ENCODE data around the gene GPR132. TPM values are rescaled to one million over a fixed set of nuclear protein-coding genes. Genes with fewer than 3 reads are reported as not detected.
"Not testable (repeated sequence)": the region's sequence is repeated elsewhere in the genome, so short reads cannot be mapped to it uniquely, and the experiment has no call there.

Gene GPR132
- total RNA-seq, 2 experiments from 2014 or later: 47.4 to 49.4 TPM

DNA sequence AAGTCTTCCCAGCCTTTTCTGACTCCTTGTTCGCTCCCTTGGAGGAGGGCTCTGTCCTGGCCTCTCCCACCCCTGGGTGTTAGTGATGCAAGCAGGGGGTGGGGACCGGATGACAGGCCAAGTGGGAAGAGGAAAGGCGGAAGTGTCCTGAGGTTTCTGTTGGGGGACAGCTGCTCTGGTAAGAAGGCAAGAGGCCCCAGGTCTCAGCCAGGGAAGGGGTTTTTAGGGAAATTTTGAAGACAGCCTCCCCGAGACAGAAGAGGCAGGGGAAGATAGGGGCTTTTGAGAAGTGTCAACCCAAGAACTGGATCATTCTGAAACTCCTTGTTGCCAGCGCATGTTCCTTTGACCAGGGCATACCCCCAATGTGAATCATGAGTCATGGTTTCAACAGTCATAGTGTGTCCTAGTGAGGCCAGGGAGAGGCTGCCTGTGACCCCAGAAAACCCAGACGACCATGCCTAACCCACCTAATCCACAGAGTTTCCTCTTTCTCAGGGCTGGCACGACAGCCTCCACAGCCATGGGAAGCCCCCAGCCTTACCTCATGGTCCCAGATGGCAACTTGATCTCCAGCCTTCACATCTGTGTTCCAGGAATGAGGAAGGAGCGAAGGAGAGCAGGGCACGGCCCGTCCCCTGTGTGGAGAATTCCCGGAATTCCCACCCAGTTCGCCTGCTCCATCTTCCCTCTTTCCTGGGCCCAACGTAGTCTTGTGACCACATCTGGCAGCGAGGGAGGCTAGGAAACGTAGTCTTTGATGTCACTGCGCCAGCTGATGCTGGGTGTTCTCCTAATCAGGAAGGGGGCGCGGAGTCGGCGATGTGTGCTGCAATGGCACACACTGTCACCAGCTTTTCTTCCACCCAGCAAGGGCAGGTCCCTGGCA is 4.9 kb upstream of the GPR132 start:
- no peaks in the 10 kb centered on the region for H3K9me3 Mint-ChIP-seq (ENCODE audit: low read depth)
- no peaks in the 10 kb centered on the region for H3K36me3 Mint-ChIP-seq
- H3K27ac Mint-ChIP-seq: peak overlapping the region; percentile 82
- DNase-seq (peak; percentile 86), ATAC-seq (peak; percentile 46)
- H3K4me3 Mint-ChIP-seq: peak overlapping the region; percentile 26
- H3K27me3 Mint-ChIP-seq: peaks cover 3% of the 10 kb centered on the region
- CTCF ChIA-PET: interaction anchor here (3.1 to 8.3 kb wide), 2 partner anchors 18 to 24 kb away, joined by 15 to 103 read pairs; no protein-coding TSS in a partner anchor
- H3K4me1 Mint-ChIP-seq: peaks cover 56% of the 10 kb centered on the region

DNA sequence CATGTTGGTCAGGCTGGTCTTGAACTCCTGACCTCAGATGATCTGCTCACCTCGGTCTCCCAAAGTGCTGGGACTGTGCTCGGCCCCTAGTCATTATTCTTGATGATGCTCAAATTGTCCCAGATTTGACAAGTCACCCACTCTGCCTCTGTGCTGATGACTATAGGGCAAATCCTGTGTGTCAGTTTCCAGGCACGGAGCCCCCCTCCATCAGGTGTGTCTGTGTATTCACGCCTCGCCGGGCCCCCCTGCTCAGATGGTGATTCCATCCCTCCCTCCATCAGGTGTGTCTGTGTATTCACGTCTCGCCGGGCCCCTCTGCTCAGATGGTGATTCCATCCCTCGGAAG is 4.3 kb upstream of the GPR132 start:
- peaks cover 3% of the 10 kb centered on the region for H3K27me3 Mint-ChIP-seq
- no peaks in the 10 kb centered on the region for H3K9me3 Mint-ChIP-seq (ENCODE audit: low read depth)
- peaks cover 58% of the 10 kb centered on the region for H3K4me1 Mint-ChIP-seq
- H3K36me3 Mint-ChIP-seq: peaks cover 3% of the 10 kb centered on the region
- DNase-seq (no peak), ATAC-seq (no peak)
- CTCF ChIA-PET: no interaction called here
- H3K27ac Mint-ChIP-seq: peak overlapping the region; percentile 82
- H3K4me3 Mint-ChIP-seq: peak overlapping the region; percentile 26

DNA sequence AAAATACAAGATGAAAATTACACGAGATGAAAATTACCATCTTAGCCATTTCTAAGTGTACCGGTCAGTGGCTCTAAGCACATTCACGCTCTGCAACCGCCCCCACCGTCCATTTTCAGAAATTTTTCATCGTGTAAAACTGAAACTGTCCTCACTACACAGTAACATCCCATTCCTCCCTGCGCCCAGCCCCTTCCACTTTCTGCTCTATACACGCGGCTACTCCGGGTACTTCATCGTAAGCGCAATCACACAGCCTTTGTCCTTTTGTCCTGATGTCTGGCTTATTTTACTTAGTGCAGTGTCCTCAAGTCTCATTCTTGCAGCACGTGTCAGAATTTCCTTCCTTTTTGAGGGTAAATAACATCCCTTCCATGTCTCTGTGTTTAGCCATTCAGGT is 3.6 kb upstream of the GPR132 start:
- CTCF ChIA-PET: no interaction called here
- no peak for ATAC-seq
- Mint-ChIP-seq H3K36me3 (peaks cover 6% of the 10 kb centered on the region), H3K27ac (peak overlapping the region; percentile 13), H3K4me1 (peaks cover 61% of the 10 kb centered on the region), H3K9me3 (ENCODE audit: low read depth) (no peaks in the 10 kb centered on the region), H3K4me3 (no peak overlapping the region), H3K27me3 (peaks cover 3% of the 10 kb centered on the region)
- DNase-seq: no peak

DNA sequence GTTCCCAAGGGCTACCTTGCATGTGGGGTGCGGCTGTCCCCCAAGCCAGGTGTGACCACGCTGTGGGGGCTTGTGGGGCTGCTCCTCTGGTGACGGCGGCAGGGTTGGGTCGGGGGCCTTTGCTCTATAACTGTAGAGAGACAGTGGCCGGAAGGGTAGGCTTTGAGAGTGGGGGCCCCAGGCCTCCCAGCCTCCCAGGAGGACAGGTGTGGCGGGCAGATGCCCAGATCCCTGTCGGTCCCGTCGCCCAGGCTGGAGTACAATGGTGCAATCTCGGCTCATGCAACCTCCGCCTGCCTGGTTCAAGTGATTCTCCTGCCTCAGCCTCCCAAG is 2.7 kb upstream of the GPR132 start:
- DNase-seq: no peak
- peaks cover 3% of the 10 kb centered on the region for H3K27me3 Mint-ChIP-seq
- no peaks in the 10 kb centered on the region for H3K9me3 Mint-ChIP-seq (ENCODE audit: low read depth)
- CTCF ChIA-PET: interaction anchor here (1.0 to 12.3 kb wide), 5 partner anchors 8 to 22 kb away, joined by 3 to 192 read pairs (median 4); no protein-coding TSS in a partner anchor
- H3K4me3 Mint-ChIP-seq: no peak overlapping the region
- no peak for ATAC-seq
- peaks cover 64% of the 10 kb centered on the region for H3K4me1 Mint-ChIP-seq
- H3K27ac Mint-ChIP-seq: no peak overlapping the region
- H3K36me3 Mint-ChIP-seq: peaks cover 6% of the 10 kb centered on the region

DNA sequence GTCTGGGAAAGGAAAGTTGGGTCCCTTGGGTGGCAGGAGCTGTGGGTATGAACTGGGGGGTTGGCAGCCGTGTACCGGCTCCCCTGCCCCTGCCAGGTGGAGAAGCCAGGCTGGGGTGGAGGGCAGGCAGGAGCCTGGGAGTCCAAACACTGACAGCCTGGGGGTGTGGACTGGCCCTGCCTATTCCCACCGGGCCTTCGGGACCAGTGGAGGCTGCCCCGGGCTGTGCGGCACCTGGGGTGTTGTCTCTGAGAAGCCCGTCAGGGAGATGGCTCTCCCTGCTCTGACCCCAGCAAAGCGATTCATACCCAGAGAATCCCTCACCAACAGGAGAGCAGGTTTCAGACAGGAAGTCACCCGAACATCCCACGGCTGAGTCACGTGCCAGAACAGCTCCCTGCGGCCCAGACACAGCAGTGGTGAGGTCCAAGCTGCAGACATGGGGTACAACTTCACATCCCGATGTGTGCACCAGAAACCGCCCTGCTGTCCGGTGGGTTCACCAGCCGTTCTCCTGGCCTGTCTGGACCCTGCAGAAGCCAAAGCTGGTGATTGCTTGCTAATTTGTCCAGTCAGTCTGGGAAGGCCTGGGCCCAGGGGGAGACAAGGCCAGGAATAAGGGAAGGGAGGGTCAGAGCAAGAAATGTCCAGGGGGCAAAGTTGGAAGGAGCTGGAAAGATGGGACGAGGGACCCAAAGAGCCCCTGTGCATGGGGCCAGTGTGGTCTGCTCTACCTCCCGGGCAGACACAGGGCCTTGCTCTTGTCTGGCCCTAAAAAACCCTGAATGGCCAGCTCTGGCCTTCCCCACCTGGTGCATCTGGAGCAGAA is 2.1 kb upstream of the GPR132 start:
- ATAC-seq (peak; percentile 10), DNase-seq (peak; percentile 83)
- H3K36me3 Mint-ChIP-seq: peaks cover 8% of the 10 kb centered on the region
- H3K9me3 Mint-ChIP-seq (ENCODE audit: low read depth): no peaks in the 10 kb centered on the region
- peaks cover 3% of the 10 kb centered on the region for H3K27me3 Mint-ChIP-seq
- H3K4me3 Mint-ChIP-seq: no peak overlapping the region
- CTCF ChIA-PET: interaction anchor here (0.8 to 12.3 kb wide), 6 partner anchors 8 to 285 kb away, joined by 3 to 192 read pairs (median 4); no protein-coding TSS in a partner anchor
- H3K4me1 Mint-ChIP-seq: peaks cover 66% of the 10 kb centered on the region
- peak overlapping the region; percentile 80 for H3K27ac Mint-ChIP-seq

DNA sequence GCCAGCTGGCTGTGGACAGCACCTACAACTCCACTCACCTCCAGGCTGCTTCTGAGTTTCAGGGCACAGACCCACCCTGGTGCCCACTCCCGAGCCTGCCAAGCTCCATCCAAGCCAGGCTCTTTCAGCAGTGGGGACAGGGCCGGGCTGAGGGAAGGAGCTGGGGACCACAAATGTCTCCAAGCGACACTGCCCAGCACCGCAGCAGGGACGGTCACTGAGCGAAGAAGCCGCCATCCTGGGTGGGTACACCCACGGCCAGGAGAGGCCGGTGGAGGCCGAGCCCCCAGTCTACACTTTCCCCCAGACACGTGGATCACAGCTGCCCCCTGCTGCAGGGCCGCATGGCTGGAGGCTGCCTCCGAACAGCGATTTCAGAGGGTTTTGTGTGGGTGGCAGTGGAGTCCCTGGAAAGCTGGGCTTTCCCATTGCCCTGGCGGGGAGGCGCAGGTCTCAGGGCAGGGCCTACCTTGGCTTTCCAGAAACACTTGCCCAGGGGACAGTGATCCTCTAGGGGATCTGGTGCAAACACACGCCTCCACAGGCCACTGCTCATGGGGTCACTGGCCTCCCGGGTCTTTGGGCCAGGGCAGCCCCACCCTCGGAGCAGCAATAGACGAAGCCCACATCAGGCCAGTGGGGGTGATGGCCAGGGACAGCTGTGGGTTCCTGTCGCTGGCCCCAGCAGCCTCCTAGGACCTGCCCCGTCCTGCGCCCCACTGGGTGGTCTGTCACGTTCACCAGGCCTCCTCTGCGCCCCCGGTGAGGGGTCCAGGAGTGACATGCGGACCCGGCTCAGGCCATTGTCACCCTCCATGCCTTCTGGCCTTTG is 1.2 kb upstream of the GPR132 start:
- Mint-ChIP-seq H3K27me3 (peaks cover under 1% of the 10 kb centered on the region), H3K4me3 (peak overlapping the region; percentile 95), H3K9me3 (ENCODE audit: low read depth) (no peaks in the 10 kb centered on the region), H3K4me1 (peaks cover 68% of the 10 kb centered on the region), H3K27ac (peak overlapping the region; percentile 97), H3K36me3 (peaks cover 13% of the 10 kb centered on the region)
- ATAC-seq (no peak), DNase-seq (no peak)
- CTCF ChIA-PET: interaction anchor here (0.8 to 12.3 kb wide), 9 partner anchors 9 to 415 kb away, joined by 3 to 192 read pairs (median 4); no protein-coding TSS in a partner anchor

DNA sequence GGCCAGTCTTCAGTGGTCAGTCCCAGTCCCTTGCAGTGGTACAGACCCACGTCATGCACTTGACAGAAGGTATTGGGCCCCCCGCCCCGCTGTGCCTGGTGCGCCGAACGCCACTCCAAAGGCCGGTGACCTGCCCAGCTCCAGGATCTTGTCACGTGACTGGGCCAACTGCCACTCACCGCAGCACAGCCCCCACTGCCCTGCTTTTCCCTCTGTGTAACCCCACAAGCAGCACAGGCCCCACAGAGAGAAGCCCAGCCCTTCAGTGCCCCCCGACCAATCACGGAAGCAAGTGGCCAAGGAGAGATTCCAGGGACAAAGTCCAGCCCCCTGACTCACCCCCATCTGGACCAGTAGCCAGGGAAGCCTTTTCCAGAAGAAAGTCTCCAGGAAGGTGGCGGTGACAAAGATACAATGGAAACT is 498 bp downstream of the GPR132 start:
- peak; percentile 87 for DNase-seq
- Mint-ChIP-seq H3K4me3 (peak overlapping the region; percentile 95), H3K36me3 (peaks cover 14% of the 10 kb centered on the region), H3K27ac (peak overlapping the region; percentile 97), H3K27me3 (no peaks in the 10 kb centered on the region), H3K4me1 (peaks cover 65% of the 10 kb centered on the region), H3K9me3 (ENCODE audit: low read depth) (no peaks in the 10 kb centered on the region)
- peak; percentile 10 for ATAC-seq
- CTCF ChIA-PET: interaction anchor here (1.0 to 12.3 kb wide), 7 partner anchors 11 to 287 kb away, joined by 4 to 192 read pairs (median 12); no protein-coding TSS in a partner anchor

DNA sequence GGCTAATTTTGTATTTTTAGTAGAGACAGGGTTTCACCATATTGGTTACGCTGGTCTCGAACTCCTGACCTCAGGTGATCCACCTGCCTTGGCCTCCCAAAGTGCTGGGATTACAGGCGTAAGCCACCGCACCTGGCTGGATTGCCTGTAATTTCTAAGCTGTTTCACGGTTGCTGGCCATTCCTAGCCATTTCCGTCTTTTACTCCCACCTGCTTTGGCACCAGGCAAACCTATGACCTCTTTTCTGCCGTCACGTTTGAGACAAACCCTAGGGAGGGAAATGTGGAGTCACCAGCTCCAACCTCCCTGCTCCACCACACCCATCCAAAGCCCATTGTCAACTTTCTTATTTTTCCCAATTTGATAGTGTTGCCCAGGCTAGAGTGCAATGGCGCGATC is 1.2 kb downstream of the GPR132 start:
- no peaks in the 10 kb centered on the region for H3K27me3 Mint-ChIP-seq

DNA sequence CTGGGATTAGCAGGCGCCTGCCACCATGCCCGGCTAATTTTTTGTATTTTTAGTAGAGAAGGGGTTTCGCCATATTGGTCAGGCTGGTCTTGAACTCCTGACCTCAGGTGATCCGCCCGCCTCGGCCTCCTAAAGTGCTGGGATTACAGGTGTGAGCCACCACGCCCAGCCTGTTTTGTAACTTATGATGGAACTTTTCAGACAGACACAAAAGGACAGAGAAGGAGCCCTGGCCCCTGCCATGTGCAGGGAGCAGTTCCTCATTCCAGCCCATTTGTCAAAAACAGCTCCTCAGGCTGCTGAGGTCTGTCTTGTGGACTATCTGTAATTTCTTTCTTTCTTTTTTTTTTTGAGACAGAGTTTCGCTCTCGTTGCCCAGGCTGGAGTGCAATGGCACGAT is 1.7 kb downstream of the GPR132 start:
- CTCF ChIA-PET: interaction anchor here (1.4 to 12.3 kb wide), 6 partner anchors 10 to 90 kb away, joined by 4 to 192 read pairs (median 9); no protein-coding TSS in a partner anchor
- ATAC-seq; H3K27me3 Mint-ChIP-seq; DNase-seq; H3K9me3 Mint-ChIP-seq (ENCODE audit: low read depth): not testable (repeated sequence)
- Mint-ChIP-seq H3K27ac (peak overlapping the region; percentile 97), H3K36me3 (peaks cover 19% of the 10 kb centered on the region), H3K4me1 (peaks cover 63% of the 10 kb centered on the region), H3K4me3 (peak overlapping the region; percentile 95)

More for the DNA sequence above, 1.2 kb downstream of the GPR132 start:
- Mint-ChIP-seq H3K4me3 (peak overlapping the region; percentile 95), H3K4me1 (peaks cover 66% of the 10 kb centered on the region), H3K36me3 (peaks cover 18% of the 10 kb centered on the region), H3K27ac (peak overlapping the region; percentile 97), H3K9me3 (ENCODE audit: low read depth) (no peaks in the 10 kb centered on the region)
- no peak for ATAC-seq
- CTCF ChIA-PET: interaction anchor here (1.0 to 12.3 kb wide), 6 partner anchors 12 to 288 kb away, joined by 4 to 192 read pairs (median 10); no protein-coding TSS in a partner anchor
- DNase-seq: no peak

DNA sequence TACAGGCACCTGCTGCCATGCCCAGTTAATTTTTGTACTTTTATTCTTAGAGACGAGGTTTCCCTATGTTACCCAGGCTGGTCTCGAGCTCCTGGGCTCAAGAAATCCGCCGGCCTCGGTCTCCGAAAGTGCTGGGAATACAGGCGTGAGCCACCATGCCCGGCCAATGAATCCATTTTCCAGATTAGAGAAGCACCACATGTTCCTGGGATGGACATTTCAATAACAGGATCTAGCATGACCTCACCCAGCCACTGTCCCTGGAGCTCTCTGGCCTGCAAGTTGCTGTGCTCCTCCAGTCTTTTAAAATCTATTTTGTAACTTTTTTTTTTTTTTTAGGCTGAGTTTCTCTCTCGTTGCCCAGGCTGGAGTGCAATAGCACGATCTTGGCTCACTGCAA is 2.2 kb downstream of the GPR132 start:
- DNase-seq: no peak
- no peak for ATAC-seq
- peak overlapping the region; percentile 97 for H3K27ac Mint-ChIP-seq
- peaks cover 67% of the 10 kb centered on the region for H3K4me1 Mint-ChIP-seq
- CTCF ChIA-PET: interaction anchor here (1.4 to 12.3 kb wide), 6 partner anchors 10 to 90 kb away, joined by 4 to 192 read pairs (median 9); no protein-coding TSS in a partner anchor
- H3K4me3 Mint-ChIP-seq: peak overlapping the region; percentile 95
- H3K9me3 Mint-ChIP-seq (ENCODE audit: low read depth): no peaks in the 10 kb centered on the region
- no peaks in the 10 kb centered on the region for H3K27me3 Mint-ChIP-seq
- H3K36me3 Mint-ChIP-seq: peaks cover 22% of the 10 kb centered on the region

DNA sequence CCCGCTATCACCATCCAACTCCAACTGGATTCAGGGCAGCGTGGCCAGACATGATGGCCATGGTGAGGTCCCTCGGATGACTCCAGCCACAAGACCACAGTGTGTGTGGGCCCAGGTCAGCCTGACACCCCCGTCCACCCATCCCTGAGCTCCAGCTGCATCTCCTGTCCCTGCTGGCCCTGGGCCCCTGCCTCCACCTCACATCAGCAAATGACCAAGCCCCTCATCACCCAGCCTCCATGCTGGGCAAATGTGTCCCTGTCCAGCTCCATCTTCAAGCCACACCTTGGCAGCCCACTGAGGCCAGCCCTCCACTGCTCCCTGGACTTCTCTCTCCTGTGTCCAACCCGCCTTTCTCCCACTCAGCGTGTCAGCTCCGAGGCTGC is 3.2 kb downstream of the GPR132 start:
- Mint-ChIP-seq H3K27ac (peak overlapping the region; percentile 89), H3K4me1 (peaks cover 62% of the 10 kb centered on the region), H3K4me3 (peak overlapping the region; percentile 95), H3K36me3 (peaks cover 24% of the 10 kb centered on the region), H3K9me3 (ENCODE audit: low read depth) (no peaks in the 10 kb centered on the region), H3K27me3 (no peaks in the 10 kb centered on the region)
- CTCF ChIA-PET: interaction anchor here (0.7 to 12.3 kb wide), 8 partner anchors 11 to 1413 kb away, joined by 3 to 192 read pairs (median 6); no protein-coding TSS in a partner anchor
- DNase-seq (no peak), ATAC-seq (no peak)

DNA sequence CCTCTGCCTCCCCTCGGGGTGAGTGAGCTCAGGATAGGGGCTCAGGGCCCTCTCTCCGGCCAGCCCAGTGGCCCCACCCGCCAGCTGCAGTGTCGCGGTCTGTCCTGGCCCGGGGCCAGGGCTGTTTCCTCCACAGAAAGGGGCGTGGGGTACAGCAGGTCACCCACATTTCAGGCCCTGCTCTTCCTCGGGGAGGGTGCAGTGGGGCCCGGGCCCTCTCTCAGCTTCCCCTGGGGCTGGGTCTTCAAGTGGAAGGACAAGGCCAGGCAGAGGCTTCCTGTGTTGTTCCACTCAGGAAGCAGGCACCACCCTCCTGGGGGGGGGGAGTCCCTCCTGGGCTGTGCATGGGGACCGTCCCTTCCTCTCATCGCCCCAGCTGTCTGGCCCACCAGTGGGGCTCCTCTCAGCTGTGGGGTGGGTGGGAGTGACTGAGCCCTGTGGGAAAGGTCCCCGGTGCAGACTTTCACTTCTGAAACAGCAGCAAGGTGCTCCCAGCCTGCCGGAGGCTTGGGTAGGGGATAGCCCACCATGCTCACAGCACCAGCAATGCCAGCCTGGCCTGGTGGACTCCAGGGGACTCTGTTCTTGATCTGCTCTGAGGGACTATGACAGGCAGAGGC is 3.7 kb downstream of the GPR132 start:
- DNase-seq (peak; percentile 63), ATAC-seq (peak; percentile 3)
- no peaks in the 10 kb centered on the region for H3K27me3 Mint-ChIP-seq
- H3K4me1 Mint-ChIP-seq: peaks cover 57% of the 10 kb centered on the region
- H3K36me3 Mint-ChIP-seq: peaks cover 28% of the 10 kb centered on the region
- H3K4me3 Mint-ChIP-seq: peak overlapping the region; percentile 95
- H3K27ac Mint-ChIP-seq: peak overlapping the region; percentile 89
- no peaks in the 10 kb centered on the region for H3K9me3 Mint-ChIP-seq (ENCODE audit: low read depth)
- CTCF ChIA-PET: interaction anchor here (0.7 to 12.3 kb wide), 6 partner anchors 14 to 1412 kb away, joined by 3 to 192 read pairs (median 4); no protein-coding TSS in a partner anchor

All from activated CD8-positive, alpha-beta memory T cell treated with anti-CD3 and anti-CD28 coated beads, Interleukin-2, amount 10 ng/mL, durations not matched to agents 7 days and 5 days (primary cell).